Measurements from ENCODE around the gene ZPBP2. TPM values are rescaled to one million over a fixed set of nuclear protein-coding genes. Genes with fewer than 3 reads are reported as not detected.

ZPBP2 gene
- total and polyA plus RNA-seq, 12 donors, result not detected

DNA sequence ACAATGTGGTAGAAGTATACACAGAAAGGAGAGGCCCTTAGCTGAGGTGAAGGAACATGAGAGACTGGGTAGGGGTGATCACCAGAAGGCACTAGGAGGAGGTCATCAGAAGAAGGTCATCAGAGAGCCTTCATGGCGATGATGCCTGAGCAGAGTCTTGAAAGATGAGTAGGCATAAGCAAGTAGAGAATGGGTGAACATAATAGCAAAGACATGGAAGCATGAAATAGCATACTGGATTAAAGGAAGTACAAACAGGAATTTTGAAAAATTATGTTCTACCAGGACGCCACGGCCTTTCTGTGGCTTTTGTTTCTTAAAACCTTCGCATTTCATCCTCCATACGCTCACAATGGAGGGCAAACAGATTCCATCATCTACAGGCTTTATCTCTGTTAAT lies 6.8 kb upstream of the ZPBP2 start:
- 90 to 95% methylated on average over 5 of the region's 5 CpGs for WGBS, 2 donors
- Histone ChIP-seq H3K27ac (peak overlapping the region in 1 of 10 donors; percentile 41), H3K9me3 (no peaks in the 10 kb centered on the region), H3K27me3 (peaks cover 14 to 90% (median 85%) of the 10 kb centered on the region in 7 donors), H3K4me1 (peaks cover 0 to 31% (median 7%) of the 10 kb centered on the region in 9 donors), H3K36me3 (no peaks in the 10 kb centered on the region), H3K4me3 (peak overlapping the region in 1 of 10 donors; percentile 57)
- intact Hi-C loops (cut with DNase I), result loop anchor here in 1 of 10 donors (10.0 kb wide), 1 partner anchor 114 kb away; no protein-coding TSS in a partner anchor
- no peak for DNase-seq
- TF ChIP-seq, protein P1, sequence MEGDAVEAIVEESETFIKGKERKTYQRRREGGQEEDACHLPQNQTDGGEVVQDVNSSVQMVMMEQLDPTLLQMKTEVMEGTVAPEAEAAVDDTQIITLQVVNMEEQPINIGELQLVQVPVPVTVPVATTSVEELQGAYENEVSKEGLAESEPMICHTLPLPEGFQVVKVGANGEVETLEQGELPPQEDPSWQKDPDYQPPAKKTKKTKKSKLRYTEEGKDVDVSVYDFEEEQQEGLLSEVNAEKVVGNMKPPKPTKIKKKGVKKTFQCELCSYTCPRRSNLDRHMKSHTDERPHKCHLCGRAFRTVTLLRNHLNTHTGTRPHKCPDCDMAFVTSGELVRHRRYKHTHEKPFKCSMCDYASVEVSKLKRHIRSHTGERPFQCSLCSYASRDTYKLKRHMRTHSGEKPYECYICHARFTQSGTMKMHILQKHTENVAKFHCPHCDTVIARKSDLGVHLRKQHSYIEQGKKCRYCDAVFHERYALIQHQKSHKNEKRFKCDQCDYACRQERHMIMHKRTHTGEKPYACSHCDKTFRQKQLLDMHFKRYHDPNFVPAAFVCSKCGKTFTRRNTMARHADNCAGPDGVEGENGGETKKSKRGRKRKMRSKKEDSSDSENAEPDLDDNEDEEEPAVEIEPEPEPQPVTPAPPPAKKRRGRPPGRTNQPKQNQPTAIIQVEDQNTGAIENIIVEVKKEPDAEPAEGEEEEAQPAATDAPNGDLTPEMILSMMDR (IDR thresholded peaks at IDR 0.05), result no peak
- ATAC-seq, result no peak

- intact Hi-C loops (cut with DNase I), result loop anchor here in 1 of 10 donors (10.0 kb wide), 1 partner anchor 111 kb away; no protein-coding TSS in a partner anchor
- ATAC-seq (no peak), DNase-seq (no peak)
- H3K9me3 ChIP-seq, result peaks cover 0 to 8% (median 0%) of the 10 kb centered on the region in 11 donors
- H3K27ac ChIP-seq, result peak overlapping the region in 1 of 10 donors; percentile 79
- peaks cover 0 to 33% (median 7%) of the 10 kb centered on the region in 9 donors for H3K4me1 ChIP-seq
- peaks cover 14 to 100% (median 99%) of the 10 kb centered on the region in 7 donors for H3K27me3 ChIP-seq
- H3K36me3 ChIP-seq, result no peaks in the 10 kb centered on the region
- 54% methylated on average over 7 of the region's 7 CpGs for WGBS, 2 donors
- TF ChIP-seq, protein P1 (IDR thresholded peaks at IDR 0.05), result no peak
- peak overlapping the region in 5 of 10 donors; percentile 5 to 57 (median 15) for H3K4me3 ChIP-seq
Measured at GRCh38 chr17:39863244-39863917, 4.6 kb upstream of the ZPBP2 start.

- peak within 1 kb of the TSS in 1 of 10 donors; percentile 79 for H3K27ac ChIP-seq
- 3% methylated on average over 50 of the region's 50 CpGs for WGBS, 2 donors
- peaks cover 0 to 8% (median 0%) of the 10 kb centered on the region in 11 donors for H3K9me3 ChIP-seq
- peaks cover 0 to 33% (median 7%) of the 10 kb centered on the region in 9 donors for H3K4me1 ChIP-seq
- H3K27me3 ChIP-seq, result peaks cover 14 to 100% (median 99%) of the 10 kb centered on the region in 7 donors
- TF ChIP-seq, protein P1 (IDR thresholded peaks at IDR 0.05), result peak in 5 of 9 donors; percentile 16 to 48 (median 32)
- H3K36me3 ChIP-seq, result no peaks in the 10 kb centered on the region
- intact Hi-C loops (cut with DNase I), result loop anchor here in 1 of 10 donors (10.0 kb wide), 1 partner anchor 111 kb away; no protein-coding TSS in a partner anchor
- peak within 1 kb of the TSS in 6 of 10 donors; percentile 5 to 57 (median 14) for H3K4me3 ChIP-seq
- ATAC-seq (peak; percentile 62 to 92 (median 75)), DNase-seq (peak; percentile 34 to 62)
Measured at GRCh38 chr17:39863918-39864746, 3.9 kb upstream of the ZPBP2 start, which contains the start of gene IKZF3. IKZF3 (minus strand) TSS chr17:39864312; CDS start chr17:39864126, 186 bp downstream.

Measured in heart right ventricle (tissue), 16 donors.